CD4-positive, CD25-positive, alpha-beta regulatory T cell (primary cell): Measurements from ENCODE around the gene RIOK2. TPM values are rescaled to one million over a fixed set of nuclear protein-coding genes. Genes with fewer than 3 reads are reported as not detected.
"Not testable (repeated sequence)": the region's sequence is repeated elsewhere in the genome, so short reads cannot be mapped to it uniquely, and the experiment has no call there.

Experiments used
- ATAC-seq, 2 donors: fragments of 150-1000 bp; cut with Tn5 transposase; one replicate each; pipeline ENCODE4 v1.10.0; 2021; ENCODE audit warnings: low read depth in 2 of 2, moderate number of reproducible peaks in 2 of 2, moderate library complexity in 1 of 2
- DNase-seq, 3 donors: peaks; one replicate each; pipeline versions ENCODE4 v3.0.0 to v3.0.0-alpha.2; 2012 to 2022; ENCODE audit warnings: mixed read lengths in 1 of 3
- H3K27ac ChIP-seq: one replicate; pipeline ENCODE4 v1.7.0; 2013; ENCODE audit warnings: mild to moderate bottlenecking, low read length; ENCODE audit not compliant: insufficient read depth, poor library complexity, severe bottlenecking
- H3K27me3 ChIP-seq: one replicate; pipeline ENCODE4 v1.7.0; 2013; ENCODE audit warnings: low read length; ENCODE audit not compliant: control insufficient read depth, insufficient read depth
- H3K36me3 ChIP-seq: one replicate; pipeline ENCODE4 v1.7.0; 2013; ENCODE audit warnings: mild to moderate bottlenecking, low read length, moderate library complexity; ENCODE audit not compliant: control insufficient read depth, insufficient read depth
- H3K4me1 ChIP-seq: 2 replicates; pipeline ENCODE4 v1.7.0; 2013; ENCODE audit warnings: mild to moderate bottlenecking, low read length; ENCODE audit not compliant: insufficient read depth, control insufficient read depth, poor library complexity, severe bottlenecking
- H3K4me3 ChIP-seq: one replicate; pipeline ENCODE4 v1.7.0; 2013; ENCODE audit warnings: low read depth, mild to moderate bottlenecking, low read length, moderate library complexity
- H3K9me3 ChIP-seq, 2 experiments: 1 replicate in 1 of 2; 2 replicates in 1 of 2; pipeline ENCODE4 v1.7.0; 2013; ENCODE audit warnings: low read length in 2 of 2, mild to moderate bottlenecking in 1 of 2, moderate library complexity in 1 of 2; ENCODE audit not compliant: control insufficient read depth in 2 of 2
- H3K27ac Mint-ChIP-seq, 3 donors: one replicate each; pipeline ENCODE4 v1.8.0; 2020 to 2022; ENCODE audit warnings: mild to moderate bottlenecking in 3 of 3, mixed read lengths in 3 of 3, moderate library complexity in 2 of 3
- H3K27me3 Mint-ChIP-seq: one replicate; pipeline ENCODE4 v1.8.0; 2022; ENCODE audit warnings: mild to moderate bottlenecking, mixed read lengths
- H3K36me3 Mint-ChIP-seq: one replicate; pipeline ENCODE4 v1.8.0; 2020; ENCODE audit warnings: mixed read lengths
- H3K4me1 Mint-ChIP-seq, 4 donors: one replicate each; pipeline ENCODE4 v1.8.0; 2020 to 2022; ENCODE audit warnings: mixed read lengths in 4 of 4, mild to moderate bottlenecking in 1 of 4
- H3K4me3 Mint-ChIP-seq, 4 donors: one replicate each; pipeline ENCODE4 v1.8.0; 2020 to 2022; ENCODE audit warnings: mild to moderate bottlenecking in 4 of 4, mixed read lengths in 4 of 4, moderate library complexity in 3 of 4
- H3K9me3 Mint-ChIP-seq, 7 donors: one replicate each; pipeline ENCODE4 v1.8.0; 2020 to 2022; ENCODE audit warnings: mixed read lengths in 7 of 7, mild to moderate bottlenecking in 3 of 7, moderate library complexity in 2 of 7
- polyA plus RNA-seq, 4 donors: library from polyadenylated mRNA; unstranded; fragments of 300-500 nt; fragmentation: Illumina TruSeq; gene quantifications; one replicate each; pipeline ENCODE4 v1.2.3, GENCODE V29; 2021
- total RNA-seq: library from RNA; stranded (reverse); gene quantifications from one replicate; pipeline ENCODE4 v1.2.3, GENCODE V29; 2022

Gene RIOK2
- total and polyA plus RNA-seq, 5 donors from 2014 or later = 22.9 to 34.3 (median 24.8) TPM

DNA sequence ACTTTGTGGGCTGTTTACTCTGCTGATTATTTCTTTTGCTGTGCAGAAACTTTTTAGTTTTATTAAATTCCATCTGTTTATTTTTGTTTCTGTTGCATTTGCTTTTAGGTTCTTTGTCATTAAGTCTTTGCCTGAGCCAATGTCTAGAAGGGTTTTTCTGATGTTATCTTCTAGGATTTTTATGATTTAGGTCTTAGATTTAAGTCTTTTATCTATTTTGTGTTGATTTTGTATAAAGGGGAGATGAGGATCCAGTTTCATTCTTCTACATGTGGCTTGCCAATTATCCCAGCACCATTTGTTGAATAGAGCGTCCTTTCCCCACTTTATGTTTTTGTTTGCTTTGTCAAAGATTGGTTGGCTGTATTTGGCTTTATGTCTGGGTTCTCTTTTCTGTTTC, 6.5 kb upstream of the RIOK2 start:
- H3K27me3 ChIP-seq, H3K4me3 ChIP-seq, H3K4me1 ChIP-seq, H3K27ac ChIP-seq, H3K4me3 Mint-ChIP-seq, H3K36me3 ChIP-seq, DNase-seq, ATAC-seq, H3K9me3 ChIP-seq, H3K36me3 Mint-ChIP-seq: not testable (repeated sequence)
- Mint-ChIP-seq H3K27ac (peak overlapping the region in 1 of 3 donors; percentile 61), H3K4me1 (peaks cover 2 to 12% (median 8%) of the 10 kb centered on the region in 4 donors), H3K27me3 (peaks cover 11% of the 10 kb centered on the region), H3K9me3 (peaks cover 0 to 11% (median 0%) of the 10 kb centered on the region in 7 donors)

DNA sequence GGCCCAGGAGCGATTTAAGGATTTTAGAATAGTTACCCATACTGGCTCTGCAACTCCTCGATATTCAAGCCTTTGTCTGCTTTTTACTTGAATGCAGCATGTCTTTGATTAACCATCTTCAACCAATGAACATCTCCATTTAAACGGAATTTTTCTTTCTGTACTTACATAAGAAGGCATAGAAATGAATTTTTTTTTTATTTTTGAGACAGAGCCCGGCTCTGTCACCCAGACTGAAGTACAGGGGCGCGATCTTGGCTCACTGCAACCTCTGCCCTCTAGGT, 825 bp upstream of the RIOK2 start:
- no peak for DNase-seq
- peaks cover 24% of the 10 kb centered on the region for H3K4me1 ChIP-seq
- Mint-ChIP-seq H3K4me3 (peak overlapping the region; percentile 91 to 98 (median 94)), H3K27ac (peak overlapping the region; percentile 99 to 100 (median 100)), H3K36me3 (peaks cover 9% of the 10 kb centered on the region), H3K4me1 (peaks cover 16 to 48% (median 32%) of the 10 kb centered on the region in 4 donors), H3K9me3 (peaks cover 0 to 2% (median 0%) of the 10 kb centered on the region in 7 donors), H3K27me3 (peaks cover 11% of the 10 kb centered on the region)
- H3K9me3 ChIP-seq = no peaks in the 10 kb centered on the region
- H3K27ac ChIP-seq = peak overlapping the region; percentile 97
- H3K36me3 ChIP-seq = peaks cover 2% of the 10 kb centered on the region
- no peak for ATAC-seq
- peaks cover 2% of the 10 kb centered on the region for H3K27me3 ChIP-seq
- H3K4me3 ChIP-seq = peak overlapping the region; percentile 99

DNA sequence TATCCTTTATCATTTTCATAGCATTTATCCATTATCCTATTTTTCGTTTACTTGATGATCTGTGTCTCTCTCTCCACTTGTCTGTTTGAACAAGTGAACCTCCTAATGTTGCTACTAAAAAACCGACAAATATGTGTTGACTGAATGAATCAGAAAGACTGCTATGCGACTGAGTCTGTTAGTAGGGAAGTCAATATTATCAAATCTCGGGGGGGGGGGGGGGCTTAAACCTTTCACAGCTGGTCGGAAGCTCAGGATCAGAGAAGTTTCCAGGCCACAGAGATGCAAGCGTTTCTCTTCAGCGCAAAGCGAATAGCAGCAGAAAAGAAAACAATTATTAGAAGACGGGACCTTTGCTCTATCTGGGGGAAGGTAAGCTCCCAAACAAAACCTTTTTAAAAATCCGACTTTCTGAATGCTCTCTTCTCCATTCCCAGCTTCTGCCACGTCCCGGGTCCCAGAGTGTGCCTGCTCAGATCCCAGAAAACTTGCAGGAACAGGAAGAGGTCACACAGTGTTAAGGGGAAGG, 412 bp downstream of the RIOK2 start:
- Histone ChIP-seq H3K4me1 (peaks cover 24% of the 10 kb centered on the region), H3K36me3 (peaks cover 14% of the 10 kb centered on the region), H3K4me3 (peak overlapping the region; percentile 99), H3K27ac (peak overlapping the region; percentile 97), H3K27me3 (peaks cover 2% of the 10 kb centered on the region), H3K9me3 (no peaks in the 10 kb centered on the region)
- no peak for DNase-seq
- Mint-ChIP-seq H3K9me3 (peaks cover 0 to 2% (median 0%) of the 10 kb centered on the region in 7 donors), H3K27ac (peak overlapping the region; percentile 99 to 100 (median 100)), H3K36me3 (peaks cover 20% of the 10 kb centered on the region), H3K27me3 (peaks cover 11% of the 10 kb centered on the region), H3K4me3 (peak overlapping the region; percentile 91 to 98 (median 94)), H3K4me1 (peaks cover 16 to 48% (median 33%) of the 10 kb centered on the region in 4 donors)
- no peak for ATAC-seq

DNA sequence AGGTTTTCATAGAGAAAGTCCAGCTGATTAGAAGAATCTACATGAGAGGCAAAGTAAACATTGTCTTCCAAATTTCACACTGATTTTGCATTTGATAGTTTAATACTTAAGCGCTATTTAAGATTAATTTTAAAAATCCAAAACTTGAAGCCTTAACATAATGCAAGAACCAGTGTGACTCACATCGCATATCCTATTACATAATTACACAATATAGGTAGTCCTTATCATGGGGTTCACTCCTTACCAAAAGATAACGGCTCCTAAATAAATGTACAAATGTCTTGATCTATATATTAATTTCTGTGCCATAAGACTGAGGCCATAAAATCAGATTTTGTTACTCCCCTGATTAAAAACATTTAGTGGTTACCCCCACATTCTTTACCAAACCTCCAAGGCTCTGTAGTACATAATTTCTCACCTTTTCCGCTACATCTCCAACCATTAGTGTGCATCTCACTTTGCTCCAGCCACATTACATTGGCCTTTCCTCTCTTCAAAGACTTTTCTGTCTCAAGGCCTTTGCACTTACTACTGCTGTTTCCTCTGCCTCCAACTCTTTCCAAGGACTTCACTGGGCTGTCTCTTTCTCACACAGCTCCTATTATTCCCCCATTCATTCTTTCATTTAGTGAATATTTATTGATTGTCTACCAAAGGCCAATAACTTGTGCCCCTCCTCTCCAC, 1.0 kb downstream of the RIOK2 start:
- no peaks in the 10 kb centered on the region for H3K27me3 ChIP-seq
- H3K36me3 ChIP-seq = peaks cover 20% of the 10 kb centered on the region
- DNase-seq (no peak), ATAC-seq (no peak)
- H3K9me3 ChIP-seq = no peaks in the 10 kb centered on the region
- H3K27ac ChIP-seq = no peak overlapping the region
- peak overlapping the region; percentile 99 to 100 (median 100) for H3K27ac Mint-ChIP-seq
- H3K36me3 Mint-ChIP-seq = peaks cover 22% of the 10 kb centered on the region
- peaks cover 16 to 48% (median 33%) of the 10 kb centered on the region in 4 donors for H3K4me1 Mint-ChIP-seq
- peaks cover 0 to 2% (median 0%) of the 10 kb centered on the region in 7 donors for H3K9me3 Mint-ChIP-seq
- H3K27me3 Mint-ChIP-seq = peaks cover 11% of the 10 kb centered on the region
- H3K4me1 ChIP-seq = peaks cover 24% of the 10 kb centered on the region
- H3K4me3 Mint-ChIP-seq = peak overlapping the region; percentile 91 to 98 (median 94)
- peak overlapping the region; percentile 99 for H3K4me3 ChIP-seq

DNA sequence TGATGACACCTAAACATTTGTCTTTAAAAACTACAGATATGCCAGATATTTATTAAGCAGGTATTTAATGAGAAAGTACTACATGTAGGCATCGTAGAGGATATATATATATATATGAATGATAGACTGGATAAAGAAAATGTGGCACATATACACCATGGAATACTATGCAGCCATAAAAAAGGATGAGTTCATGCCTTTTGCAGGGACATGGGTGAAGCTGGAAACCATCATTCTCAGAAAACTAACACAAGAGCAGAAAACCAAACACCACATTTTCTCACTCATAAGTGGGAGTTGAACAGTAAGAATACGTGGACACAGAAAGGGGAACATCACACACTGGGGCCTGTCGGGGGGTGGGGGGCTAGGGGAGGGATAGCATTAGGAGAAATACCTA, 3.6 kb downstream of the RIOK2 start:
- Histone ChIP-seq H3K4me1 (peaks cover 24% of the 10 kb centered on the region), H3K36me3 (peaks cover 45% of the 10 kb centered on the region)
- peaks cover 13 to 44% (median 34%) of the 10 kb centered on the region in 4 donors for H3K4me1 Mint-ChIP-seq
- not testable (repeated sequence) for H3K27me3 ChIP-seq, DNase-seq, H3K4me3 Mint-ChIP-seq, H3K9me3 ChIP-seq, H3K27me3 Mint-ChIP-seq, H3K4me3 ChIP-seq, H3K27ac ChIP-seq, ATAC-seq, H3K27ac Mint-ChIP-seq, H3K9me3 Mint-ChIP-seq
- H3K36me3 Mint-ChIP-seq = peaks cover 34% of the 10 kb centered on the region

DNA sequence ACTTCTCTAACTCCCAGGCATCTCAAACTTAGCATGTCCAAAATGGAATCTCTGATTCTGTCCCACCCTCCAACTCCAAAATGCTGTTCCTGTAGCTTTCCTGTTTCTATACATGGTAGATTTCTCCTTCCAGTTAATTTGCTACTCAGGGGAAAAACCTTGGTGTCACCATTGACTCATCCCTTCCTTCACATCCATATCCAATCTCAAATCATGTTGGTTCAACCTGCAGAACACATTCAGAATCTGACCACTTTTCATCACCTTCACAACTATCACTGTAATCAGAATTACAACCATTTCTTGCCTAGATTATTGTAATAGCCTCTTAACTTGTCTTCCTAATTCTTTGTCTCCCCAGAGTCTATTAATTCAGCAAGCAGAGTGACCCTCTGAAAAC, 10.8 kb downstream of the RIOK2 start:
- DNase-seq (no peak), ATAC-seq (no peak)
- no peaks in the 10 kb centered on the region for H3K27me3 Mint-ChIP-seq
- Histone ChIP-seq H3K36me3 (peaks cover 91% of the 10 kb centered on the region), H3K4me3 (no peak overlapping the region), H3K27ac (no peak overlapping the region), H3K4me1 (peaks cover 6% of the 10 kb centered on the region), H3K27me3 (no peaks in the 10 kb centered on the region), H3K9me3 (no peaks in the 10 kb centered on the region)
- H3K9me3 Mint-ChIP-seq = no peaks in the 10 kb centered on the region
- peaks cover 29 to 49% (median 36%) of the 10 kb centered on the region in 4 donors for H3K4me1 Mint-ChIP-seq
- peak overlapping the region in 2 of 3 donors; percentile 54 to 70 for H3K27ac Mint-ChIP-seq
- peaks cover 39% of the 10 kb centered on the region for H3K36me3 Mint-ChIP-seq
- H3K4me3 Mint-ChIP-seq = no peak overlapping the region

DNA sequence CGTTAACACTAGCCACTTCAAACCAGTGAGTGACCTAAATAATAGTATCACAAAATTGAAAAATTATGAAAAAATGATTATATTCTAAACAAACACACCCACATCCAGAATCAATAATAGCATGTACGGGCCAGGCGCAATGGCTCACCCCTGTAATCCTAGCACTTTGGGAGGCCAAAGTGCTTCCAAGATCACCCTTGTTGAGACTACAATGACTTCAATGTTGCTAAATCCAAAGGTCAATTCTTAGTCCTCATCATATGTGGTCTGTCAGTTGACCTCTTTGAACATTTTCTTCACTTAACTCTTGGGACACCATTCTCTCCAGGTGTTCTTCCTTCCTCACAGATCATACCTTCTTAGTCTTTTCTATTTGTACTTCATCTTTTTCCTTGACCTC, 11.3 kb downstream of the RIOK2 start:
- Histone ChIP-seq H3K36me3 (peaks cover 90% of the 10 kb centered on the region), H3K27me3 (no peaks in the 10 kb centered on the region), H3K27ac (no peak overlapping the region), H3K4me1 (peaks cover 11% of the 10 kb centered on the region), H3K9me3 (no peaks in the 10 kb centered on the region), H3K4me3 (no peak overlapping the region)
- ATAC-seq (no peak), DNase-seq (no peak)
- Mint-ChIP-seq H3K36me3 (peaks cover 35% of the 10 kb centered on the region), H3K27me3 (no peaks in the 10 kb centered on the region), H3K27ac (peak overlapping the region in 1 of 3 donors; percentile 70), H3K4me3 (no peak overlapping the region), H3K9me3 (no peaks in the 10 kb centered on the region), H3K4me1 (peaks cover 26 to 54% (median 38%) of the 10 kb centered on the region in 4 donors)

DNA sequence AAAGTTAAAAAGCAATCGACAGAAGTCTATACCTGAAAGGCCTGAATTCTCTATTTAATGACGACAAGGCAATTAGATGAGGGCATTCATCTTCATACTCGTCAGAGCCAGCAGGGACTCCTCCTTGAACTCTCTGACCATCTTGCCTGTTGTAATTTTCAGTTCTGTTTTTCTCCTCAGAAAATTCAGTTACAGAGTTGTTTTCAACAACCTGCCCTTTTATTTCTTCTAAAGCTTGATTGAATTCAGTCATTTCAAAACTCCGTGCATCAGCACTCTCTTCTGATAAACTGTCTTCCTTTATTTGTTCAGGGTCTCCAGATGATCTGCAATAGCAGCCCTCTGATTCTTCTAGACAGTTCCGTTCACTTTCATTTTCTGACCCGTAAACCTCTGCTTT, 15.6 kb downstream of the RIOK2 start:
- H3K4me3 Mint-ChIP-seq = peak overlapping the region; percentile 16 to 65 (median 36)
- H3K36me3 Mint-ChIP-seq = peaks cover 30% of the 10 kb centered on the region
- ATAC-seq (no peak), DNase-seq (peak in 1 of 3 donors; percentile 58)
- Histone ChIP-seq H3K27me3 (no peaks in the 10 kb centered on the region), H3K9me3 (no peaks in the 10 kb centered on the region), H3K4me1 (peaks cover 11% of the 10 kb centered on the region), H3K36me3 (peaks cover 75% of the 10 kb centered on the region), H3K27ac (peak overlapping the region; percentile 58), H3K4me3 (peak overlapping the region; percentile 73)
- no peaks in the 10 kb centered on the region for H3K9me3 Mint-ChIP-seq
- no peaks in the 10 kb centered on the region for H3K27me3 Mint-ChIP-seq
- peak overlapping the region; percentile 64 to 89 (median 87) for H3K27ac Mint-ChIP-seq
- peaks cover 27 to 69% (median 44%) of the 10 kb centered on the region in 4 donors for H3K4me1 Mint-ChIP-seq
